DLD1 (cell line): ENCODE results near the gene MMRN1.

Source experiments
- in situ Hi-C: cut with HindIII; loops from 2 replicates; pipeline ENCODE4 v1.10.0; 2017; ENCODE audit warnings: low sequenced_read_pairs

MMRN1 gene

GRCh38 chr4:89909889-89910288, 15.2 kb downstream of the MMRN1 start:
- in situ Hi-C loops = loop anchor here (25.0 kb wide), 1 partner anchor 648 kb away; no protein-coding TSS in a partner anchor

- in situ Hi-C loops = loop anchor here (25.0 kb wide), 1 partner anchor 651 kb away; no protein-coding TSS in a partner anchor
These were observed 19.0 kb downstream of the MMRN1 start for GRCh38 chr4:89913623-89914022.

- in situ Hi-C loops = loop anchor here (25.0 kb wide), 1 partner anchor 653 kb away; no protein-coding TSS in a partner anchor
These were observed 20.2 kb downstream of the MMRN1 start for GRCh38 chr4:89914609-89915550.

GRCh38 chr4:89915937-89916336, 21.3 kb downstream of the MMRN1 start:
- in situ Hi-C loops = loop anchor here (25.0 kb wide), 1 partner anchor 654 kb away; no protein-coding TSS in a partner anchor

- in situ Hi-C loops = loop anchor here (25.0 kb wide), 1 partner anchor 661 kb away; no protein-coding TSS in a partner anchor
These were observed 28.3 kb downstream of the MMRN1 start for GRCh38 chr4:89922848-89923416.

- in situ Hi-C loops = no loop called here
These were observed 34.2 kb downstream of the MMRN1 start for GRCh38 chr4:89928838-89929237.

GRCh38 chr4:89929425-89930159, 34.9 kb downstream of the MMRN1 start:
- in situ Hi-C loops = no loop called here

- in situ Hi-C loops = no loop called here
These were observed 44.9 kb downstream of the MMRN1 start for GRCh38 chr4:89939546-89939945.

- in situ Hi-C loops = no loop called here
These were observed 45.3 kb downstream of the MMRN1 start for GRCh38 chr4:89939994-89940393.

- in situ Hi-C loops = no loop called here
These were observed 48.2 kb downstream of the MMRN1 start for GRCh38 chr4:89942811-89943210.

- in situ Hi-C loops = no loop called here
These were observed 55.2 kb downstream of the MMRN1 start for GRCh38 chr4:89949782-89950387.

GRCh38 chr4:89952458-89952857, 57.8 kb downstream of the MMRN1 start:
- in situ Hi-C loops = no loop called here

GRCh38 chr4:89954906-89955695, 60.4 kb downstream of the MMRN1 start:
- in situ Hi-C loops = no loop called here

GRCh38 chr4:89957046-89957926, 62.6 kb downstream of the MMRN1 start:
- in situ Hi-C loops = no loop called here

GRCh38 chr4:89981789-89982334, 87.2 kb downstream of the MMRN1 start:
- in situ Hi-C loops = no loop called here

- in situ Hi-C loops = no loop called here
These were observed 93.6 kb downstream of the MMRN1 start for GRCh38 chr4:89988268-89988667.

- in situ Hi-C loops = no loop called here
These were observed 98.1 kb downstream of the MMRN1 start for GRCh38 chr4:89992744-89993143.

GRCh38 chr4:89994176-89994873, 99.7 kb downstream of the MMRN1 start:
- in situ Hi-C loops = no loop called here
